ENCODE results near the gene COL2A1.

COL2A1 gene

DNA sequence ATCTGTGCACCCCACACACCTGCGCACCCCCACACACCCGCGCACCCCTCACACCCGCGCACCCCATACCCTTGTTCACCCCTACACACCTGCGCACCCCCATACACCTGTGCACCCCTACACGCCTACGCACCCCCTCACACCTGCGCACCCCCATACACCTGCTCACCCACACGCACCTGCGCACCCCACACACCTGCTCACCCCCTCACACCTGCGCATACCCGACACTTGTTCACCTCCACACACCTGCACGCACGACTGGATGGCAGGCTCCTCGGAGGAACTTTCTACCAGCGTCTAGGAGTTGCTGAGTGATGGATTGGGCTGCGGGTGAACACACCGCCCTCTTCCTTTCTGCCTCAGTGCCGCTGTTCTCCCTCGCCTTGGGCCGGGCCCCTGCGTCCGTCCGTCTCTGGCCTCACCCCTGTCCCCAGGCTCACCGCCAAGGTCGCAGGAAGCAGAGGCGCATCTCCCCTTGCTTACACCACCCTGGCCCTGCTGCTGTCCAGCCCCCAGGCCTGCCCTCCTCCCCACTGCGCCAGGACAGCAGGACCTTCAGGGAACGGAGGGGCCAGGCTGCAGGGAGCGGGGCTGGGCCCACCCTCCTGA lies 61.6 kb downstream of the COL2A1 start:
- no peak for DNase-seq

DNA sequence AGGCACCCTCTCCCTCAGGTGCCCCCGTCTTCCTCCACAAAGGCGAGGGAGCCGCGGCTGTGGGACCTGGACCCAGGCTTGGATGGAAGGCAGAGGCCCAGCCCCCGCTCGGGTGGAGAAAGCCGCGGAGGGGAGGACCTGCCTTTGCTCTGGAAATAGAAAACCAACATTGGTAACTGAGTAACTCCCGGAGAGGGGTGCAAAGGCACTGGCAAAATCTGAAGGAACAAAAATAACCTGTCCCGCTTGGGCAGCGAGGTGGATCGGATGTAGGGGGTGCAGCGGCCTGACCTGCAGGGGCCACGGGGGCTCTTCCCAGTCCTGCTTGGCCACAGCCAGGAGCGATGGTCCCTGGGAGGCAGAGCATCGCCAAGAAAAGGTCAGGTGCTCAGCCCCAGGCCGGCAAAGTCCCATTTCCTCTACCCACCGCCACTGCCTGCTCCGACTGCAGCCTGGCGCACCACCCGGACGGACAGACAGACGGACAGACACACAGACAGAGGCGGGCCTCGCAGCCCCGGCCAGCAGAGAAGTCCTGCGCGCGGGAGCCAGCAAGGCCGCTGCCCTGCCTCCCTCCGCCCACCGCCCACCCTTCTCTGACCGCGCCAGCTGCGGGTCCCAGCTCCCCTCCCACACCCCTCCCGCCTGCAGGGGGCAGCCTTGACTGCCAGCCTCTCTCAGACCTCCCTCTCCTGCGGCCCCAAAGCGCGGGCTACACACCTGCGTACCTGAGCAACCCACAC lies 62.2 kb downstream of the COL2A1 start:
- DNase-seq: no peak

DNA sequence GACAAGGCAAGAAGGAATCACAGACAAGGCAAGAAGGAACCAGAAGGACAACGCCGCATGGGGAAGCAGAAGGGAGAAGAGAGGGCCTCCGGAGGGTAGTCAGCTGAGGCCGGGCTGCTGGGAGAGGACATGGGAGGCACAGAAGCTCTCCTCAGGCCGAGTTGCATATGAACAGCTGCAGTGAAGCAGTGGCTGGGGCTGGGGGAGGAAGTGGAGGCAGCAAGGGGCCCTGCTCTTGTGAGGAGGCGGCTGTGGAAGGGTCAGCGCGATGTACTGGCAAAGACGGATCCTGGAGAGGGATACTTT lies 62.8 kb downstream of the COL2A1 start:
- DNase-seq: no peak

DNA sequence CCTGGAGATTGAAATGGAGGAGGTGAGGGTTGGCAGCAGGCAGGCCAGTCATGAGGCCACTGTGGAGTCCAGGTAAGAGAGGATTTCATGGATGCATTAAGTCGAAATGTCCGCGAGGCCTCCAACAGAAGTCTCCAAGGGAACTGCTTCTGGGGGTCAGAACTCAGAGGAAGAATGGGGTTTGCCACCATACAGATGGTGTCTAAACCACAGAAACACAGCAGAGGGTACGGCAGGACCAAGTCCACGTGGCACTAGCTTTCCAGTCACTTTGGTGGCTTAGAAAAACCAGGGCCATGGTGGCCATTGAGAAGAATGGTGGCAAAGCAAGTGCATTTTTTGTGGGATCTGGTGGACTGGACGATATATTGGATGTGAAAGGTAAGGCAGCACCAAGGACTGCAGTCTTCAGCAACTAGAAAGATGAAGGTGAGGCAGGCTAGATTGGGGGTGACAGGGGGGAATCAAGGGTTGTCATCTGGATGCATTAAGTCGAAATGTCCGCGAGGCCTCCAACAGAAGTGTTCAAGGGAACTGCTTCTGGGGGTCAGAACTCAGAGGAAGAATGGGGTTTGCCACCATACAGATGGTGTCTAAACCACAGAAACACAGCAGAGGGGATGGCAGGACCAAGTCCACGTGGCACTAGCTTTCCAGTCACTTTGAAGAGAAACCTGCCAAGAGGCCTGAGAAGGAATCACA lies 63.4 kb downstream of the COL2A1 start:
- no peak for DNase-seq

DNA sequence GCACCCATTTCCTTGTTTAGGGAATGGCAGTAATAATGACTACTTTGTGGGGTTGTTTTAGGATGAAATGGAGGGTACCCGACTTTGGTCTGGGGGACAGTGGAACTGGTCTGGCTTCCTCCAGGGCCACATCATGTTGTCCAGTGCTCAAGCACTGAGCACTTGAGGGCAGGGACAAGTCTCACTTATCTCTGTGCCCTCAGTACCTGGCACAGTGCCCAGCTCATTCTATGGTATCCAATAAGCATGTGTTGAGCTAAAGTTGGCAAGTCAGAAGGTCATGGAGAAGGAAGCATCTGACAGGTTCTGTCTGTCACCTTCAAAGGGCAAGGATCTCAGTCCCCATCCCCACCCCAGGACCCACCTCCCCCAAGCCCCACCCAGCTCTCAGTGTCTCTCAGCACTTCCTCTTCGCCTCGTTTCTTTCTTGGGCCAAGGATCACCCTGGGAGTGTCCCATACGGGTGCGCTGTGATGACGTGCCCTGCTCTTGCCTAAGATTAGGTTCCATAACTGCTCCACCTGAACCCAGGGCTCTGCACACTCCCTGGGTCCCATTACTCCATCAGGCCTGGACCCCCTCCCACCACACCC lies 65.2 kb downstream of the COL2A1 start:
- no peak for DNase-seq

DNA sequence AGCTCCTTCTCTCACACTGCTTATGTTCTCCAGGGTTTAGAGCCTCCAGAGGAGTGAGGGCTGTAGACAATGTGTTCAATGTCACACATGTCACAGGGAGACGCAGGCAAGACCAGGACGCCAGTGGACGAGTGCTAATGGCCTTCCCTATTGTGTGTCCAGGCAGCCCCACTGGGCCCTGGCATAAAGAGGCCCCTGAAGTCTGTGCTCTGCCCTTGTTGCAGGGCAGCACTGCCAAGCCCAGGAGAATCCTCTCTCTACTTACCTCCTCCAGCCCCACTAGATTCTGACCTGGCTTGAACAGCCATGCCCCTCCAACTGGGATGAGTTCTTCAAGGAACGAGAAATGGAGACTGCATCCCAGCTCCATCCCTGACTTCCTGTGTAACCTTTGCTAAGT lies 65.7 kb downstream of the COL2A1 start:
- DNase-seq: no peak

DNA sequence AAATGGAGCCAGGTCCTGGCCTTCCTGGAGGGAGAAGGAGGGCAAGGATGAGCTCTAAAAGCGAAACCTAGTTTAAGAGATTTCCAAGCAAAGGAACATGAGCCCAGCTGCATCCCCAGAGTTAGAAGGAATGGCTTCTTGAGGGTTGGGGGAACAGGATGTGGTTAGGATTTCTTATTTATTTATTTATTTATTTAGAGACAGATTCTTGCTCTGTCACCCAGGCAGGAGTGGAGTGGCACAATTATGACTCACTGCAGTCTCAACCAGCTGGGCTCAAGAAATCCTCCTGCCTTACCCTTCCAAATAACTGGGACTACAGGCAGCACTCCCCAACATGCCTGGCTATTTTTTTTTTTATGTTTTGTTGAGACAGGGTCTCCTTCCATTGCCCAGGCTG lies 66.2 kb downstream of the COL2A1 start:
- no peak for DNase-seq

DNA sequence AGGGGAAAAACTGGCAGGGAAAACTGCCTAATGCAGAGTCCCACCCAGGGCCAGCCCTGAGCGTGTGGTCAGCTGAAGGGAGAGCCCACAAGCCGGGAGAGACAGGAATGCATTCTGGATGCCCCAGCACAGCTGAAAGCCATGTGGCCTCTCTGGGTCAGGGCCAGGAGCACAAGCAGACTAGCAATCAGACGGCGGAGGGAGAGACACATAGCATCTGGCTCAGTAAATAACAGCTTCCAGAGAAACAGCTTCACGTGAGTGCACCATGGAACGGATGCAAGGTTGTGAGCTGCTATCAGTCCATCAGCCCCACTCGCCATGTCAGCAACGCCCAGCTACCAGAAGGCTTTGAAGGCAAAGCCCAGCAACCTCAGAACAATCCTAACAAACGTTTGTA lies 69.1 kb downstream of the COL2A1 start:
- DNase-seq: no peak

DNA sequence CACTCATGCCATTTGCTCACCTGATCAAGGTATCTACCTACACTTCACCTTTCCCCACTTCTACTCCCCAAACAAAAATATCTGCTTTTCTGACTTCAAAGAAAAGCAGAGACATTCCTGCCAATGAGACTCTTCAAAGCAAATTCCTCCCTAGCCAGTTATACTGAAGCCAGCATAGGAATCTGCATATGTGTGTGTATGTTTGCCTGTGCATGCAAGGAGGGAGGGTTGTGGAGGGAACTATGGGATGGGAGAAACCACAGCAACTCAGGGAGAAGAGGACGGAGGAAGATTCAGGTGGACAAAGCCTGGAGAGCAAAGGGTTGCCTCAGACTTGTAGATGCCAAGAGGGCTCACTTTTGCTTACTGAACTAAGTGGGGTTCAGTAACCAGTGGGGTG lies 73.1 kb downstream of the COL2A1 start:
- DNase-seq: no peak

DNA sequence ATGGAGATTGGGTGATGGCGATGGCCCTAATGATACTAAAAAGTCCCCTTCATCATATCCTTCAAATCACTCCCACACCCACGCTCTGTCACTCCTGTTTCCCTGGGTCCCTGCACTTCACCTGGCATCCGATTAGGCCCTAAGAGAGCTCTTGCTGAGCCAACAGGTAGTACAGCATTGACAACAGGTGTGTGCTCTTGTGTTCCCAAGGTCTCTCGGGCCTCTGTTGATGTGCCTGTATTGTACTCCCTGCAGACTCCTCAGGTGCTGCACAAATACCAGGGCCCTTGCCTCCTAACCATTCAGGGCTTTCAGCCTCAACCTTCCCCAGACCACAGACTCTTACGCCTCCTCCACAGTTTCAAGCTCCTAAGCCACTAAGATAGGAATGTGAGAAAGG lies 73.6 kb downstream of the COL2A1 start:
- no peak for DNase-seq

DNA sequence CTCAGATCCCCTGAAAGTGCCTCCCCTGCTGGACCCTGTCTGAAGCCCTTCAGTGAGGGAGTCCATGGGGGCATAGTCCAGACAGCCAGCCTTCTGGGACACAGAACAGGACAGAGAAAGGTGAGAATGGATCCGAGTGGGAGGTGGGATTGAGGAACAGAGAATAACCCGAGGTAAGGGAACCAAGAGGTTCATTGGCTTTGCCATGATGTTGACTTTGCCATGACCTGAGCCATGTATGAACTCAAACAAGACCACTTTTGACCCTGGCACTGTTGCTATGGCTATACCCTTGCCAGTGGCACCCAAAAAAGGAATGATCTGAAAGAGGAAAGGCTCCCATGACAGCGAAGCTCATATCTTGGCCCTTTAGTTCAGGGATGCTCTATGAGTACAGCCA lies 76.9 kb downstream of the COL2A1 start:
- DNase-seq: no peak

All from kidney glomerular epithelial cell (primary cell).